ENCODE results near the gene HES4.
A peak's percentile ranks its signal among the peaks of the same experiment; 100 is the strongest.
"Not testable (repeated sequence)": the region's sequence is repeated elsewhere in the genome, so short reads cannot be mapped to it uniquely, and the experiment has no call there.

HES4 gene

GRCh38 chr1:978835-979743, 20.8 kb downstream of the HES4 start:
- DNase-seq = no peak

- no peak for DNase-seq
Measured at GRCh38 chr1:978069-978834, 21.6 kb downstream of the HES4 start.

GRCh38 chr1:976791-977190, 23.1 kb downstream of the HES4 start:
- DNase-seq = not testable (repeated sequence)

GRCh38 chr1:975896-976683, 23.8 kb downstream of the HES4 start:
- DNase-seq = peak; percentile 56

GRCh38 chr1:975365-975764, 24.5 kb downstream of the HES4 start:
- no peak for DNase-seq

GRCh38 chr1:974687-975328, 25.1 kb downstream of the HES4 start:
- no peak for DNase-seq

GRCh38 chr1:974293-974640, 25.6 kb downstream of the HES4 start:
- DNase-seq = no peak

- no peak for DNase-seq
Measured at GRCh38 chr1:973459-974292, 26.2 kb downstream of the HES4 start.

- DNase-seq = no peak
Measured at GRCh38 chr1:972726-973458, 27.0 kb downstream of the HES4 start.

- DNase-seq = no peak
Measured at GRCh38 chr1:971751-972506, 28.0 kb downstream of the HES4 start.

- no peak for DNase-seq
Measured at GRCh38 chr1:970973-971730, 28.7 kb downstream of the HES4 start.

GRCh38 chr1:970242-970972, 29.5 kb downstream of the HES4 start:
- DNase-seq = no peak

- no peak for DNase-seq
Measured at GRCh38 chr1:969260-969855, 30.5 kb downstream of the HES4 start.

- no peak for DNase-seq
Measured at GRCh38 chr1:967466-968343, 32.2 kb downstream of the HES4 start.

GRCh38 chr1:966704-967300, 33.1 kb downstream of the HES4 start:
- DNase-seq = peak; percentile 88

- DNase-seq = peak; percentile 45
Measured at GRCh38 chr1:966135-966703, 33.7 kb downstream of the HES4 start, which contains the start of gene PLEKHN1. TSS of gene PLEKHN1 (plus strand) at chr1:966482. CDS start at chr1:966532, 50 bp downstream.

Measured in activated CD4-positive, alpha-beta T cell treated with anti-CD3 and anti-CD28 coated beads, Interleukin-2, Interleukin-6, amounts not matched to agents 100 ng/mL and 50 ng/mL, durations not matched to agents 16 hours and 8 hours (primary cell).